Effector memory CD4-positive, alpha-beta T cell (primary cell): ENCODE data around the gene GTF2A2.
"Not testable (repeated sequence)": the region's sequence is repeated elsewhere in the genome, so short reads cannot be mapped to it uniquely, and the experiment has no call there.

ENCODE experiments used
- DNase-seq, 3 donors: peaks; one replicate each; pipeline ENCODE4 v3.0.0-alpha.2; 2020
- H3K27ac ChIP-seq: 2 replicates; pipeline ENCODE4 v1.7.0; 2013; ENCODE audit warnings: mild to moderate bottlenecking, low read length, moderate library complexity; ENCODE audit not compliant: insufficient read depth, poor library complexity, severe bottlenecking
- H3K27me3 ChIP-seq: replicated peaks from 2 replicates; pipeline ENCODE4 v1.7.0; 2013; ENCODE audit warnings: mild to moderate bottlenecking, low read length; ENCODE audit not compliant: insufficient read depth, control insufficient read depth, poor library complexity, severe bottlenecking
- H3K36me3 ChIP-seq: 2 replicates; pipeline ENCODE4 v1.7.0; 2013; ENCODE audit warnings: mild to moderate bottlenecking, low read length, moderate library complexity; ENCODE audit not compliant: control insufficient read depth, insufficient read depth
- H3K4me1 ChIP-seq: 2 replicates; pipeline ENCODE4 v1.7.0; 2013; ENCODE audit warnings: low read length, mild to moderate bottlenecking; ENCODE audit not compliant: control insufficient read depth, insufficient read depth, poor library complexity, severe bottlenecking
- H3K4me3 ChIP-seq: 2 replicates; pipeline ENCODE4 v1.7.0; 2013; ENCODE audit warnings: low read length, low read depth, mild to moderate bottlenecking; ENCODE audit not compliant: insufficient read depth, poor library complexity, severe bottlenecking
- H3K9me3 ChIP-seq: 2 replicates; pipeline ENCODE4 v1.7.0; 2013; ENCODE audit warnings: mild to moderate bottlenecking, low read length, moderate library complexity; ENCODE audit not compliant: control insufficient read depth

Gene GTF2A2

DNA sequence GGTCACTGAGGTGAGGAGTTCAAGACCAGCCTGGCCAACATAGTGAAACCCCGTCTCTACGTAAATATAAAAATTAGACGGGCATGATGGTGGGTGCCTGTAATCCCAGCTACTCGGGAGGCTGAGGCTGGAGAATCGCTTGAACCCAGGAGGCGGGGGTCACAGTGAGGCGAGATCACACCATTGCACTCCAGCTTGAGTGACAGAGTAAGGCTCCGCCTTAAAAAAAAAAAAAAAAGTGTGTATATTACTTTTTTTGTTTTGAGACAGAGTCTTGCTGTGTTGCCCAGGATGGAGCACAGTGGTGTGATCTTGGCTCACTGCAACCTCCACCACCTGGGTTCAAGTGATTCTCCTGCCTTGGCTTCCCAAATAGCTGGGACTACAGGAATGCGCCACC lies 11.5 kb downstream of the GTF2A2 start:
- not testable (repeated sequence) for H3K9me3 ChIP-seq, H3K4me1 ChIP-seq, H3K27ac ChIP-seq, H3K27me3 ChIP-seq, DNase-seq, H3K4me3 ChIP-seq
- peaks cover 47% of the 10 kb centered on the region for H3K36me3 ChIP-seq

DNA sequence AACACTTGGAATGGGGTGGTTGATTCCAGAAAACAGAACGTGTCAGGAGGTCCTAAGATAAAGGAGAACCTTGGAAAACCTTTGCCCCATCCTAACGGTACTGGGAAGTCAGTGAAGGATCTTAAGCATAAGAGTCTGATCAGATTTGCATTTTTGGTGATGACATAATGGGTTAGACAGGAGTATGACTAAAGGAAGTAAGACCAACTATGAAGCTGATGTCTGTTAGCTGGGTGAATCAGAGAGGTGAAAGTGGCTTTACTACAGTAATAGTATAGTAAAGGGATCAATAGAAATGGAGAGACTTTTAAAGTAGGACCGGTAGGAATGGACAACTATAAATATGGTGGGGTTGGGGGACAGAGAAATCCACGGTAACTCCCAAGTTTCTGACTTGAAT lies 12.6 kb downstream of the GTF2A2 start:
- Histone ChIP-seq H3K36me3 (peaks cover 43% of the 10 kb centered on the region), H3K9me3 (no peaks in the 10 kb centered on the region), H3K27ac (no peak overlapping the region), H3K4me3 (no peak overlapping the region), H3K4me1 (no peaks in the 10 kb centered on the region), H3K27me3 (no peaks in the 10 kb centered on the region)
- no peak for DNase-seq

DNA sequence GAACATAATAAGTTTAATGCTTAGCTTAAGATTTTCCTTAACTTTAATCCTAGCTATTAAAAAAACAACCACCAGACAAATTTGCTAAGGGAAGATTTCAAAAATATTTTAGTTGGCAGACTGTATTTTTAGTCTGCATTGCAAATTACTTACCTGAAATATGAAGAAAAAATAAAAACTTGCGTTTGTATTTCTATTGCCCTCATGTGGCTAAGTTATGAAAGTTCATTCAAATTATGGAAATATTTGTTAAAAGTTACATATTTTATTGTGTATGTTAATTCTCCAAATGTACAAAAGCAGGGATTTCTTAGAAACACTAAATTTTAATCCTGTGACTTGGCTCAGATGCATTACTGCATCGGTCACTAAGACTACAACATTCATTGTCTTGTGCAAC lies 15.0 kb downstream of the GTF2A2 start:
- DNase-seq: no peak
- H3K4me3 ChIP-seq: no peak overlapping the region
- H3K4me1 ChIP-seq: no peaks in the 10 kb centered on the region
- no peaks in the 10 kb centered on the region for H3K27me3 ChIP-seq
- peaks cover 36% of the 10 kb centered on the region for H3K36me3 ChIP-seq
- no peak overlapping the region for H3K27ac ChIP-seq
- no peaks in the 10 kb centered on the region for H3K9me3 ChIP-seq

DNA sequence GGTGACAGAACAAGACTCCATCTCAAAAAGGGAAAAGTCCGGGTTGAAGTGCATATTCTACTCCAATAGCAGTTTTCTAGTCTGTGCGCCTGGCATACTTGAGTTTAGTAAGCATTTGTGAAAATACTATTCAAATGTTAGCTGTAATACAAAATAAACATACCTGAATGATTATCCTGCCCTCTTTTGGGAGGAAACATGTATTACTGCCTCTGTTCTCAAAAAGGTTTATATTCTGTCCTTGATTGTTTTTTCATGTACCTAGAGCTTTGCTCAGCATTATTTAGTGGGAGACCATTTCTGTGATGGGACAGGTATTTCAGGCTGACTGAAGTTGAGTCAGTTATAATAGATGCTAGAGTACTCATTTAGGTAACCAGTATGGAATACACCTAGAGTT lies 19.8 kb downstream of the GTF2A2 start:
- H3K4me1 ChIP-seq, H3K27ac ChIP-seq, DNase-seq, H3K27me3 ChIP-seq, H3K4me3 ChIP-seq, H3K9me3 ChIP-seq: not testable (repeated sequence)
- peaks cover 18% of the 10 kb centered on the region for H3K36me3 ChIP-seq

DNA sequence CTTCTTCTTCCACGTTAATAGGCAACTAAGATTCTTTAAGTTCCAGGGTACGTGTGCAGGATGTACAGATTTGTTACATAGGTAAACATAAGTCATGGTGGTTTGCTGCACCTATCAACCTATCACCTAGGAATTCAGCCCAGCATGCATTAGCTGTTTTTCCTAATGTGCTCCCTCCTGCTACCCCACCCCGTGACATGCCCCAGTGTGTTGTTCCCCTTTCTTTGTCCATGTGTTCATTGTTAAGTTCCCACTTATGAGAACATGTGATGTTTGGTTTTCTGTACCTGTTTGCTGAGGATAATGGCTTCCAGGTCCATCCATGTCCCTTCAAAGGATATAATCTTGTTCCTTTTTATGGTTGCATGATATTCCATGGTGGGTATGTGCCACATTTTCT lies 21.1 kb downstream of the GTF2A2 start:
- no peaks in the 10 kb centered on the region for H3K9me3 ChIP-seq
- H3K4me3 ChIP-seq: no peak overlapping the region
- DNase-seq: no peak
- H3K4me1 ChIP-seq: no peaks in the 10 kb centered on the region
- H3K27me3 ChIP-seq: no peaks in the 10 kb centered on the region
- no peak overlapping the region for H3K27ac ChIP-seq
- H3K36me3 ChIP-seq: peaks cover 14% of the 10 kb centered on the region

DNA sequence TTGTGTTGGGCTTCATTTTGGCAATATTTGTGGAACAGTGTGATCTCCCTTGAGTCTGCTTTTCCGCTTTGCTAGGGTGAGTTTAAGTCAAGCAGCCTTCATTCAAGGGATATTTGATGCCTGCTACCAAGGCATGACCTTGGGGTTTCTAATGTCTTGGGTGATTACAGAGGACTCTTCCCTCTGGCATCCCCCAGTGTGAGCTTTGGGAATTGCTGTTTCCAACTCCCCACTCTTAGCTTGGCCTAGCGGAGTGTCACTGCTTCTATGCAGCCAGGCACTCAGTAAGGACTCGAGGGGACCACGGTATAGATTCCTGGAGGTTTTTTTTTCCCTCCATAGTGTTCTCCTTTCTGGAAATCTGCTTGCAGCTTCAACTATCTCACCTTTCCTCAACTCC lies 24.6 kb downstream of the GTF2A2 start:
- no peaks in the 10 kb centered on the region for H3K4me1 ChIP-seq
- H3K27ac ChIP-seq: no peak overlapping the region
- H3K9me3 ChIP-seq: no peaks in the 10 kb centered on the region
- no peak overlapping the region for H3K4me3 ChIP-seq
- no peaks in the 10 kb centered on the region for H3K36me3 ChIP-seq
- H3K27me3 ChIP-seq: no peaks in the 10 kb centered on the region
- DNase-seq: no peak

DNA sequence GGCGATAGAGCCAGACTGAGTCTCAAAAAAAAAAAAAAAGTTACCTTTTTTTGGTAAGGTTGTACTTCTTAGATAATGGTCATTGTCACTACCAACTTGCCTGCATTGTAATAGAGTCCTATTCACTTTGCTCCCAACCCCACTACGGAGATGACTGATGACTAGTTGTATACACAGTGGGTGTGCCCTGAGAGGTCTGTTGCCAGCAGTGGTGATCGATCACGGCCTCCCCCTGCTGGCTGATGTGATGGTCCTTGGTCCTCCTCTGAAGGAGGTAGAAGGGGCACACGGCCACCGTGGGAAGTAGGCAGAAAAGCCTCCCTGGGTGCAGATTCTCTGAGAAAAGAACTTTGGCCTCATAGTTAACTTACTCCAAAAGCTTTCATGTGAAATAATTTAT lies 35.0 kb downstream of the GTF2A2 start:
- Histone ChIP-seq H3K36me3 (no peaks in the 10 kb centered on the region), H3K27ac (no peak overlapping the region), H3K27me3 (peaks cover 5% of the 10 kb centered on the region), H3K9me3 (no peaks in the 10 kb centered on the region), H3K4me1 (no peaks in the 10 kb centered on the region), H3K4me3 (no peak overlapping the region)
- no peak for DNase-seq

DNA sequence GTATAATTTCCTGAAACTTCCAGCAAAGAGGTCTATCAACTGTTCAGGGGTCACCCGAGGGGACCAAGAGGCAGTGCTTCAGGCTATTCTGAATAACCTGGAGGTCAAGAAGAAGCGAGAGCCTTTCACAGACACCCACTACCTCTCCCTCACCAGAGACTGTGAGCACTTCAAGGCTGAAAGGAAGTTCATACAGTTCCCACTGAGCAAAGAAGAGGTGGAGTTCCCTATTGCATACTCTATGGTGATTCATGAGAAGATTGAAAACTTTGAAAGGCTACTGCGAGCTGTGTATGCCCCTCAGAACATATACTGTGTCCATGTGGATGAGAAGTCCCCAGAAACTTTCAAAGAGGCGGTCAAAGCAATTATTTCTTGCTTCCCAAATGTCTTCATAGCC lies 38.9 kb downstream of the GTF2A2 start:
- Histone ChIP-seq H3K27me3 (peaks cover 5% of the 10 kb centered on the region), H3K36me3 (no peaks in the 10 kb centered on the region), H3K27ac (no peak overlapping the region), H3K4me3 (no peak overlapping the region), H3K4me1 (no peaks in the 10 kb centered on the region), H3K9me3 (no peaks in the 10 kb centered on the region)
- DNase-seq: no peak

DNA sequence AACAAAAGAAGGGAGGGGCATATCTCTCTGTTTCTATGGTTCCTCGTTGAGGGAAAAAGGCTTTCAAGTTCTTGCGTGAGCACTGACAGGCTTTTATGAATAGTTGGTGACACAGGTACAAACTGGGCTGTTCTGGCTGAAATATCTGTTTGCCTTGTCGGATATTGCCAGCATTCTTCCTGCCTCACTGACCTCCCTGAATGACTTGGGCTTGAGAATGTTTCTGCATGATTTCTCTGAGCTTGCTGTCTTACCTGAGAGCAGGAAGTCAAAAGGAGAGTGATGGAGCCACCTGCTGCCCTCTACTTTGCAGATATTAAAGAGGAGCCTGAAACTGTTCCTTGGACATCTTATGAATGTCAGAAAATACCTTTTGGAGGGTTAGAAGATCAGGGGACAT lies 40.9 kb downstream of the GTF2A2 start:
- H3K27me3 ChIP-seq: peaks cover 5% of the 10 kb centered on the region
- no peaks in the 10 kb centered on the region for H3K4me1 ChIP-seq
- no peak overlapping the region for H3K4me3 ChIP-seq
- H3K36me3 ChIP-seq: no peaks in the 10 kb centered on the region
- no peaks in the 10 kb centered on the region for H3K9me3 ChIP-seq
- DNase-seq: no peak
- H3K27ac ChIP-seq: no peak overlapping the region

DNA sequence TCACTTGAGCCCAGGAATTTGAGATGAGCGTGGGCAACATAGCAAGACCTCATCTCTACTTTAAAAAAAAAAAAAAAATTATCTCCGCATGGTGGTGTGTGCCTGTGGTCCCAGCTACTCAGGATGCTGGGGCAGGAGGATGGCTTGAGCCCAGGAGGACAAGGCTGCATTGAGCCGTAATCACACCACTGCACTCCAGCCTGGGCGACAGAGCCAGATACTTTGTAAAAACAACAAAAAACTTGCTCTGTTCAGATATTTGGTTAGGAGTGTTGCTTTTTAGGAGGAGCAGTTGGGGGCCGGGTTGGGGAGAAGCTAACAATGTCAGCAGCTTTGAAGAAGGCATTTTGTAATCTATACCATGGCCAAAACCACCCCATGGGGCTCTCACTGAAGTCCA lies 41.7 kb downstream of the GTF2A2 start:
- Histone ChIP-seq H3K4me3 (no peak overlapping the region), H3K27ac (no peak overlapping the region), H3K4me1 (no peaks in the 10 kb centered on the region), H3K9me3 (no peaks in the 10 kb centered on the region), H3K36me3 (no peaks in the 10 kb centered on the region), H3K27me3 (peaks cover 5% of the 10 kb centered on the region)
- no peak for DNase-seq

DNA sequence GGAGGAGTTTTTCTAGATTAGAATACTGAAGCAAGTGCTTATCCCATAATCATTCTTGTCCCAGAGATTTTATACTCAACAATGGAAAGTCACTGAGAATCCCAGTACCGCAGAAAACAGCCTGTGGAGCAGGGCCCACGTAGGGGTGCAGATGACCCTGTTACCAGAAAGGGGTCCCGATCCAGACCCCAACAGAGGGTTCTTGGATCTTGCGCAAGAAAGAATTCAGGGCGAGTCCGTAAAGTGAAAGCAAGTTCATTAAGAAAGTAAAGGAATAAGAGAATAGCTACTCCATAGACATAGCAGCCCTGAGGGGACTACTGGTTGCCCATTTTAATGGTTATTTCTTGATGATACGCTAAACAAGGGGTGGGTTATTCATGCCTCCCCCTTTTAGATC lies 43.2 kb downstream of the GTF2A2 start:
- Histone ChIP-seq H3K36me3 (no peaks in the 10 kb centered on the region), H3K4me1 (no peaks in the 10 kb centered on the region), H3K27ac (no peak overlapping the region), H3K9me3 (no peaks in the 10 kb centered on the region), H3K4me3 (no peak overlapping the region), H3K27me3 (peaks cover 5% of the 10 kb centered on the region)
- no peak for DNase-seq
